ENCODE measurements around the gene WIPF2. TPM values are rescaled to one million over a fixed set of nuclear protein-coding genes. Genes with fewer than 3 reads are reported as not detected.

Gene WIPF2
- total and polyA plus RNA-seq, 8 donors, result 29.0 to 35.8 (median 32.1) TPM

- Histone ChIP-seq H3K27me3 (no peaks in the 10 kb centered on the region), H3K4me3 (no peak overlapping the region), H3K36me3 (peaks cover 0 to 11% of the 10 kb centered on the region in 2 donors), H3K27ac (peak overlapping the region; percentile 3 to 20), H3K4me1 (peaks cover 12 to 48% of the 10 kb centered on the region in 2 donors), H3K9me3 (no peaks in the 10 kb centered on the region)
- no peak for DNase-seq
- intact Hi-C loops (cut with DNase I), result no loop called here
- no peak for TF ChIP-seq CTCF (IDR thresholded peaks at IDR 0.05)
- no peak for ATAC-seq
Measured at GRCh38 chr17:40248507-40248906, 29.4 kb downstream of the WIPF2 start.

GRCh38 chr17:40251576-40251975 is 32.5 kb downstream of the WIPF2 start:
- no peak for DNase-seq
- Histone ChIP-seq H3K27ac (peak overlapping the region in 1 of 2 donors; percentile 42), H3K4me3 (no peak overlapping the region), H3K4me1 (peaks cover 8 to 42% of the 10 kb centered on the region in 2 donors), H3K36me3 (peaks cover 0 to 6% of the 10 kb centered on the region in 2 donors), H3K9me3 (no peaks in the 10 kb centered on the region), H3K27me3 (no peaks in the 10 kb centered on the region)
- intact Hi-C loops (cut with DNase I), result no loop called here
- no peak for TF ChIP-seq CTCF (IDR thresholded peaks at IDR 0.05)
- ATAC-seq, result peak; percentile 83

GRCh38 chr17:40253565-40253964 is 34.5 kb downstream of the WIPF2 start:
- intact Hi-C loops (cut with DNase I), result no loop called here
- no peak for ATAC-seq
- H3K9me3 ChIP-seq, result no peaks in the 10 kb centered on the region
- H3K4me1 ChIP-seq, result peaks cover 8 to 29% of the 10 kb centered on the region in 2 donors
- H3K36me3 ChIP-seq, result peaks cover 5 to 25% of the 10 kb centered on the region in 2 donors
- no peak for TF ChIP-seq CTCF (IDR thresholded peaks at IDR 0.05)
- H3K27me3 ChIP-seq, result no peaks in the 10 kb centered on the region
- no peak overlapping the region for H3K27ac ChIP-seq
- DNase-seq, result no peak
- H3K4me3 ChIP-seq, result no peak overlapping the region

GRCh38 chr17:40259505-40259904 is 40.4 kb downstream of the WIPF2 start:
- ATAC-seq (no peak), DNase-seq (no peak)
- Histone ChIP-seq H3K27ac (no peak overlapping the region), H3K4me3 (no peak overlapping the region), H3K9me3 (no peaks in the 10 kb centered on the region), H3K4me1 (no peaks in the 10 kb centered on the region), H3K27me3 (no peaks in the 10 kb centered on the region), H3K36me3 (peaks cover 5 to 83% of the 10 kb centered on the region in 2 donors)
- intact Hi-C loops (cut with DNase I), result no loop called here
- TF ChIP-seq CTCF (IDR thresholded peaks at IDR 0.05), result no peak

- DNase-seq (no peak), ATAC-seq (no peak)
- Histone ChIP-seq H3K36me3 (peaks cover 12 to 93% of the 10 kb centered on the region in 2 donors), H3K4me3 (no peak overlapping the region), H3K4me1 (no peaks in the 10 kb centered on the region), H3K27me3 (no peaks in the 10 kb centered on the region), H3K27ac (no peak overlapping the region), H3K9me3 (no peaks in the 10 kb centered on the region)
- intact Hi-C loops (cut with DNase I), result no loop called here
- TF ChIP-seq CTCF (IDR thresholded peaks at IDR 0.05), result no peak
Measured at GRCh38 chr17:40260528-40260927, 41.4 kb downstream of the WIPF2 start.

Measured in left lung (tissue), 10 donors.